ENCODE results near the gene FLAD1. TPM values are rescaled to one million over a fixed set of nuclear protein-coding genes. Genes with fewer than 3 reads are reported as not detected.

FLAD1 gene
- total RNA-seq, 1 experiment from 2014 or later = 75.1 TPM

GRCh38 chr1:154964359-154964758, 18.8 kb upstream of the FLAD1 start:
- no peak for TF ChIP-seq CTCF (IDR thresholded peaks at IDR 0.05; ENCODE audit: unreplicated experiment)
- BruUV-seq (replicated peaks) = no TSS peak
- Mint-ChIP-seq H3K9me3 (ENCODE audit: low read depth, unreplicated experiment) (no peaks in the 10 kb centered on the region), H3K27ac (ENCODE audit: unreplicated experiment) (no peak overlapping the region), H3K4me3 (ENCODE audit: low read depth, unreplicated experiment) (no peak overlapping the region), H3K4me1 (ENCODE audit: low read depth, unreplicated experiment) (peaks cover 37% of the 10 kb centered on the region), H3K27me3 (ENCODE audit: unreplicated experiment) (no peaks in the 10 kb centered on the region), H3K36me3 (ENCODE audit: insufficient read depth, unreplicated experiment) (peaks cover 74% of the 10 kb centered on the region)
- CTCF ChIA-PET = interaction anchor here (1.1 kb wide), 1 partner anchor 53 kb away, joined by 3 read pairs; no protein-coding TSS in a partner anchor
- DNase-seq = no peak
- intact Hi-C loops (cut with micrococcal nuclease; ENCODE audit: unreplicated experiment) = no loop called here

GRCh38 chr1:154966111-154966510, 17.0 kb upstream of the FLAD1 start:
- intact Hi-C loops (cut with micrococcal nuclease; ENCODE audit: unreplicated experiment) = no loop called here
- peaks cover 67% of the 10 kb centered on the region for H3K36me3 Mint-ChIP-seq (ENCODE audit: insufficient read depth, unreplicated experiment)
- no peak overlapping the region for H3K4me3 Mint-ChIP-seq (ENCODE audit: low read depth, unreplicated experiment)
- no TSS peak for BruUV-seq (replicated peaks)
- DNase-seq = no peak
- H3K27ac Mint-ChIP-seq (ENCODE audit: unreplicated experiment) = no peak overlapping the region
- H3K9me3 Mint-ChIP-seq (ENCODE audit: low read depth, unreplicated experiment) = no peaks in the 10 kb centered on the region
- no peak for TF ChIP-seq CTCF (IDR thresholded peaks at IDR 0.05; ENCODE audit: unreplicated experiment)
- peaks cover 32% of the 10 kb centered on the region for H3K4me1 Mint-ChIP-seq (ENCODE audit: low read depth, unreplicated experiment)
- CTCF ChIA-PET = interaction anchor here (1.2 kb wide), 1 partner anchor 24 kb away, joined by 3 read pairs; no protein-coding TSS in a partner anchor
- no peaks in the 10 kb centered on the region for H3K27me3 Mint-ChIP-seq (ENCODE audit: unreplicated experiment)

GRCh38 chr1:154967331-154967950, 15.7 kb upstream of the FLAD1 start:
- Mint-ChIP-seq H3K4me1 (ENCODE audit: low read depth, unreplicated experiment) (peaks cover 41% of the 10 kb centered on the region), H3K9me3 (ENCODE audit: low read depth, unreplicated experiment) (no peaks in the 10 kb centered on the region), H3K36me3 (ENCODE audit: insufficient read depth, unreplicated experiment) (peaks cover 54% of the 10 kb centered on the region), H3K27ac (ENCODE audit: unreplicated experiment) (no peak overlapping the region), H3K27me3 (ENCODE audit: unreplicated experiment) (no peaks in the 10 kb centered on the region), H3K4me3 (ENCODE audit: low read depth, unreplicated experiment) (no peak overlapping the region)
- DNase-seq = no peak
- TF ChIP-seq CTCF (IDR thresholded peaks at IDR 0.05; ENCODE audit: unreplicated experiment) = no peak
- no TSS peak for BruUV-seq (replicated peaks)
- intact Hi-C loops (cut with micrococcal nuclease; ENCODE audit: unreplicated experiment) = no loop called here
- CTCF ChIA-PET = no interaction called here

- intact Hi-C loops (cut with micrococcal nuclease; ENCODE audit: unreplicated experiment) = no loop called here
- no peak for DNase-seq
- BruUV-seq (replicated peaks) = no TSS peak
- Mint-ChIP-seq H3K4me1 (ENCODE audit: low read depth, unreplicated experiment) (peaks cover 40% of the 10 kb centered on the region), H3K27me3 (ENCODE audit: unreplicated experiment) (no peaks in the 10 kb centered on the region), H3K9me3 (ENCODE audit: low read depth, unreplicated experiment) (no peaks in the 10 kb centered on the region), H3K4me3 (ENCODE audit: low read depth, unreplicated experiment) (no peak overlapping the region), H3K27ac (ENCODE audit: unreplicated experiment) (no peak overlapping the region), H3K36me3 (ENCODE audit: insufficient read depth, unreplicated experiment) (peaks cover 41% of the 10 kb centered on the region)
- TF ChIP-seq CTCF (IDR thresholded peaks at IDR 0.05; ENCODE audit: unreplicated experiment) = no peak
- CTCF ChIA-PET = no interaction called here
Observed at GRCh38 chr1:154968731-154969130, 14.4 kb upstream of the FLAD1 start.
